Measurements from ENCODE around the gene SH2D3C.

The SH2D3C gene

DNA sequence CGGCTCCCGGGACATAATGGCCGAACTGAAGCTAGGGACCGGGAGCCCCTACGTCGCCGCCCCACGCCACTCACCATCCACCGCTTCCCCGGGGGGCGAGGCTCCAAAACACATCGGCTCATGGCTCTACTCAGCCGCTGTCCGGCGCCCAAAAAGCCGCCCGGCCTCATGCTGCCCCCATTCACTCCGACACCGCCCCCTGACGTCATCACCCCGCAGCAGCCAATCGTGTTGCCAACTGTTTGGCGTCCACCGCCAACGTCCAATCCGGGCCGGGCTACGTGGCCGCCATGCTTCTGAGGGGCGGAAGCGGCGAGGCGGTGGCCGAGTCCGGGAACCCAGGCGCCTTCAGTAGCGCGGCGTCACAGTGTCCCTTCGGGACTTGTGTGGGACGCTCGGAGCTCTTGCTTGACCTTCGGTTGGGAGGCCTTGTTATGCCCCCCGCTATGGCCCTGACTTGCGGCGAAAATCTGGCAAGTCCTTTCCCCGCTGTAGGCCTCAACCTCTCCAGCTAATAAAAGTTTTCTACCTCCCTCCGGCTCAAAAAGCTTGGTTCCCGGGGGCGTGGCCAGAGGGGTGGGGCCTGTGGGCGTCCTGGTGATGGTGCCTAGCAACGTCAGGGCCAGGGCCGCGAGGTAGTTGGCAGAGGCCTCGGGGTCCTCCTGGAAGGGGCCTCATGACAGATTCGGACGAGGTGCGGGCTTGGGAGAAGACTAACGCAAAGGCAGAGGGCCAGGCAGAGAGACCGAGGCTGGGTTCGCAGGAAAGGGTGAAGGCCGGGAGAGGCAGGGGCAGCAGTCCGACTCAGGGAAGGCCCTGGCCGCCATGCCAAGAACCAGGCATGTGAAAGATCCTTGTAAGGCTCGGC, 62.8 kb downstream of the SH2D3C start, which contains the start of the genes PTRH1 and TTC16 (continued):
- TF ChIP-seq, protein P1, sequence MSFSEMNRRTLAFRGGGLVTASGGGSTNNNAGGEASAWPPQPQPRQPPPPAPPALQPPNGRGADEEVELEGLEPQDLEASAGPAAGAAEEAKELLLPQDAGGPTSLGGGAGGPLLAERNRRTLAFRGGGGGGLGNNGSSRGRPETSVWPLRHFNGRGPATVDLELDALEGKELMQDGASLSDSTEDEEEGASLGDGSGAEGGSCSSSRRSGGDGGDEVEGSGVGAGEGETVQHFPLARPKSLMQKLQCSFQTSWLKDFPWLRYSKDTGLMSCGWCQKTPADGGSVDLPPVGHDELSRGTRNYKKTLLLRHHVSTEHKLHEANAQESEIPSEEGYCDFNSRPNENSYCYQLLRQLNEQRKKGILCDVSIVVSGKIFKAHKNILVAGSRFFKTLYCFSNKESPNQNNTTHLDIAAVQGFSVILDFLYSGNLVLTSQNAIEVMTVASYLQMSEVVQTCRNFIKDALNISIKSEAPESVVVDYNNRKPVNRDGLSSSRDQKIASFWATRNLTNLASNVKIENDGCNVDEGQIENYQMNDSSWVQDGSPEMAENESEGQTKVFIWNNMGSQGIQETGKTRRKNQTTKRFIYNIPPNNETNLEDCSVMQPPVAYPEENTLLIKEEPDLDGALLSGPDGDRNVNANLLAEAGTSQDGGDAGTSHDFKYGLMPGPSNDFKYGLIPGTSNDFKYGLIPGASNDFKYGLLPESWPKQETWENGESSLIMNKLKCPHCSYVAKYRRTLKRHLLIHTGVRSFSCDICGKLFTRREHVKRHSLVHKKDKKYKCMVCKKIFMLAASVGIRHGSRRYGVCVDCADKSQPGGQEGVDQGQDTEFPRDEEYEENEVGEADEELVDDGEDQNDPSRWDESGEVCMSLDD (tag by site-specific recombination; IDR thresholded peaks at IDR 0.05) = 0 out of 2 replicates have a peak, but pooled peaks have one; percentile 20
- TF ChIP-seq ZNF664 (tag by site-specific recombination; IDR thresholded peaks at IDR 0.05) (no peak), ZNF837 (tag by site-specific recombination; IDR thresholded peaks at IDR 0.05) (no peak), ZNF16 (tag by site-specific recombination; IDR thresholded peaks at IDR 0.05; ENCODE audit: low read depth) (no peak), SCRT1 (tag by site-specific recombination; IDR thresholded peaks at IDR 0.05; ENCODE audit: borderline replicate concordance) (no peak), SALL2 (tag by site-specific recombination; IDR thresholded peaks at IDR 0.05; ENCODE audit: borderline replicate concordance) (no peak), ZNF140 (tag by site-specific recombination; IDR thresholded peaks at IDR 0.05) (no peak), KLF8 (tag by site-specific recombination; IDR thresholded peaks at IDR 0.05) (peak; percentile 79; the same call in 1 of the 2 replicates), YY1 (tag by site-specific recombination; IDR thresholded peaks at IDR 0.05) (peak; percentile 91), KLF16 (tag by site-specific recombination; IDR thresholded peaks at IDR 0.05) (0 out of 2 replicates have a peak, but pooled peaks have one; percentile 72), HOXA7 (CRISPR knock-in tag; IDR thresholded peaks at IDR 0.05; ENCODE audit: borderline replicate concordance) (no peak), BCL11B (tag by site-specific recombination; IDR thresholded peaks at IDR 0.05; ENCODE audit: low read depth) (no peak), ZNF514 (tag by site-specific recombination; IDR thresholded peaks at IDR 0.05) (no peak), SCRT2 (tag by site-specific recombination; IDR thresholded peaks at IDR 0.05) (no peak), ZNF350 (tag by site-specific recombination; IDR thresholded peaks at IDR 0.05) (no peak), FEZF1 (tag by site-specific recombination; IDR thresholded peaks at IDR 0.05) (no peak), BCL11A (tag by site-specific recombination; IDR thresholded peaks at IDR 0.05; ENCODE audit: low read depth) (0 out of 2 replicates have a peak, but pooled peaks have one; percentile 9), ZNF394 (tag by site-specific recombination; IDR thresholded peaks at IDR 0.05; ENCODE audit: borderline replicate concordance) (no peak), GLIS1 (tag by site-specific recombination; IDR thresholded peaks at IDR 0.05) (peak; percentile 8; the same call in 1 of the 2 replicates), SP3 (tag by site-specific recombination; IDR thresholded peaks at IDR 0.05) (peak; percentile 96), ZNF571 (tag by site-specific recombination; IDR thresholded peaks at IDR 0.05) (no peak), ZNF169 (tag by site-specific recombination; IDR thresholded peaks at IDR 0.05) (no peak), ZFHX2 (tag by site-specific recombination; conservative IDR thresholded peaks at IDR 0.05) (no peak; the same call in none of the 2 replicates), ZNF544 (tag by site-specific recombination; IDR thresholded peaks at IDR 0.05) (no peak), ZBTB17 (tag by site-specific recombination; IDR thresholded peaks at IDR 0.05) (peak; percentile 84), RBAK (tag by site-specific recombination; IDR thresholded peaks at IDR 0.05) (no peak), ZSCAN16 (tag by site-specific recombination; IDR thresholded peaks at IDR 0.05) (no peak)
- TF ChIP-seq, protein P2, sequence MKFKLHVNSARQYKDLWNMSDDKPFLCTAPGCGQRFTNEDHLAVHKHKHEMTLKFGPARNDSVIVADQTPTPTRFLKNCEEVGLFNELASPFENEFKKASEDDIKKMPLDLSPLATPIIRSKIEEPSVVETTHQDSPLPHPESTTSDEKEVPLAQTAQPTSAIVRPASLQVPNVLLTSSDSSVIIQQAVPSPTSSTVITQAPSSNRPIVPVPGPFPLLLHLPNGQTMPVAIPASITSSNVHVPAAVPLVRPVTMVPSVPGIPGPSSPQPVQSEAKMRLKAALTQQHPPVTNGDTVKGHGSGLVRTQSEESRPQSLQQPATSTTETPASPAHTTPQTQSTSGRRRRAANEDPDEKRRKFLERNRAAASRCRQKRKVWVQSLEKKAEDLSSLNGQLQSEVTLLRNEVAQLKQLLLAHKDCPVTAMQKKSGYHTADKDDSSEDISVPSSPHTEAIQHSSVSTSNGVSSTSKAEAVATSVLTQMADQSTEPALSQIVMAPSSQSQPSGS (tag by site-specific recombination; IDR thresholded peaks at IDR 0.05; ENCODE audit: low read depth) = peak; percentile 99
- TF ChIP-seq, protein P3, sequence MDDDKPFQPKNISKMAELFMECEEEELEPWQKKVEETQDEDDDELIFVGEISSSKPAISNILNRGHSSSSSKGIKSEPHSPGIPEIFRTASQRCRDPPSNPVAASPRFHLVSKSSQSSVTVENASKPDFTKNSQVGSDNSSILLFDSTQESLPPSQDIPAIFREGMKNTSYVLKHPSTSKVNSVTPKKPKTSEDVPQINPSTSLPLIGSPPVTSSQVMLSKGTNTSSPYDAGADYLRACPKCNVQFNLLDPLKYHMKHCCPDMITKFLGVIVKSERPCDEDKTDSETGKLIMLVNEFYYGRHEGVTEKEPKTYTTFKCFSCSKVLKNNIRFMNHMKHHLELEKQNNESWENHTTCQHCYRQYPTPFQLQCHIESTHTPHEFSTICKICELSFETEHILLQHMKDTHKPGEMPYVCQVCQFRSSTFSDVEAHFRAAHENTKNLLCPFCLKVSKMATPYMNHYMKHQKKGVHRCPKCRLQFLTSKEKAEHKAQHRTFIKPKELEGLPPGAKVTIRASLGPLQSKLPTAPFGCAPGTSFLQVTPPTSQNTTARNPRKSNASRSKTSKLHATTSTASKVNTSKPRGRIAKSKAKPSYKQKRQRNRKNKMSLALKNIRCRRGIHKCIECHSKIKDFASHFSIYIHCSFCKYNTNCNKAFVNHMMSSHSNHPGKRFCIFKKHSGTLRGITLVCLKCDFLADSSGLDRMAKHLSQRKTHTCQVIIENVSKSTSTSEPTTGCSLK (tag by site-specific recombination; IDR thresholded peaks at IDR 0.05) = no peak
- TF ChIP-seq, protein P4, sequence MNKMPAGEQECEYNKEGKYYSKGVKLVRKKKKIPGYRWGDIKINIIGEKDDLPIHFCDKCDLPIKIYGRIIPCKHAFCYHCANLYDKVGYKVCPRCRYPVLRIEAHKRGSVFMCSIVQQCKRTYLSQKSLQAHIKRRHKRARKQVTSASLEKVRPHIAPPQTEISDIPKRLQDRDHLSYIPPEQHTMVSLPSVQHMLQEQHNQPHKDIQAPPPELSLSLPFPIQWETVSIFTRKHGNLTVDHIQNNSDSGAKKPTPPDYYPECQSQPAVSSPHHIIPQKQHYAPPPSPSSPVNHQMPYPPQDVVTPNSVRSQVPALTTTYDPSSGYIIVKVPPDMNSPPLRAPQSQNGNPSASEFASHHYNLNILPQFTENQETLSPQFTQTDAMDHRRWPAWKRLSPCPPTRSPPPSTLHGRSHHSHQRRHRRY (tag by site-specific recombination; IDR thresholded peaks at IDR 0.05) = no peak
- TF ChIP-seq, protein P5, sequence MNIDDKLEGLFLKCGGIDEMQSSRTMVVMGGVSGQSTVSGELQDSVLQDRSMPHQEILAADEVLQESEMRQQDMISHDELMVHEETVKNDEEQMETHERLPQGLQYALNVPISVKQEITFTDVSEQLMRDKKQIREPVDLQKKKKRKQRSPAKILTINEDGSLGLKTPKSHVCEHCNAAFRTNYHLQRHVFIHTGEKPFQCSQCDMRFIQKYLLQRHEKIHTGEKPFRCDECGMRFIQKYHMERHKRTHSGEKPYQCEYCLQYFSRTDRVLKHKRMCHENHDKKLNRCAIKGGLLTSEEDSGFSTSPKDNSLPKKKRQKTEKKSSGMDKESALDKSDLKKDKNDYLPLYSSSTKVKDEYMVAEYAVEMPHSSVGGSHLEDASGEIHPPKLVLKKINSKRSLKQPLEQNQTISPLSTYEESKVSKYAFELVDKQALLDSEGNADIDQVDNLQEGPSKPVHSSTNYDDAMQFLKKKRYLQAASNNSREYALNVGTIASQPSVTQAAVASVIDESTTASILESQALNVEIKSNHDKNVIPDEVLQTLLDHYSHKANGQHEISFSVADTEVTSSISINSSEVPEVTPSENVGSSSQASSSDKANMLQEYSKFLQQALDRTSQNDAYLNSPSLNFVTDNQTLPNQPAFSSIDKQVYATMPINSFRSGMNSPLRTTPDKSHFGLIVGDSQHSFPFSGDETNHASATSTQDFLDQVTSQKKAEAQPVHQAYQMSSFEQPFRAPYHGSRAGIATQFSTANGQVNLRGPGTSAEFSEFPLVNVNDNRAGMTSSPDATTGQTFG (tag by site-specific recombination; IDR thresholded peaks at IDR 0.05; ENCODE audit: borderline replicate concordance) = no peak

All from HEK293 (cell line).